ENCODE data around the gene CEBPB. TPM values are rescaled to one million over a fixed set of nuclear protein-coding genes. Genes with fewer than 3 reads are reported as not detected.

The CEBPB gene
- total and polyA plus RNA-seq, 11 donors: 14.7 to 122 (median 53.7) TPM

GRCh38 chr20:50238081-50238800 is 47.6 kb downstream of the CEBPB start:
- peaks cover 0 to 13% (median 0%) of the 10 kb centered on the region in 12 donors for H3K4me1 ChIP-seq
- intact Hi-C loops (cut with DNase I): no loop called here
- WGBS, 4 donors: 74 to 77% (median 76%) methylated on average over 19 of the region's 19 CpGs
- DNase-seq (no peak), ATAC-seq (no peak)
- H3K9me3 ChIP-seq: no peaks in the 10 kb centered on the region
- TF ChIP-seq CTCF (IDR thresholded peaks at IDR 0.05): no peak
- TF ChIP-seq POLR2A (IDR thresholded peaks at IDR 0.05): no peak
- no peak overlapping the region for H3K27ac ChIP-seq
- peaks cover 0 to 3% (median 0%) of the 10 kb centered on the region in 9 donors for H3K27me3 ChIP-seq
- no peak overlapping the region for H3K4me3 ChIP-seq
- H3K36me3 ChIP-seq: no peaks in the 10 kb centered on the region

- ATAC-seq (no peak), DNase-seq (no peak)
- H3K4me3 ChIP-seq: no peak overlapping the region
- intact Hi-C loops (cut with DNase I): no loop called here
- no peak overlapping the region for H3K27ac ChIP-seq
- peaks cover 0 to 3% (median 0%) of the 10 kb centered on the region in 9 donors for H3K27me3 ChIP-seq
- TF ChIP-seq POLR2A (IDR thresholded peaks at IDR 0.05) (no peak), CTCF (IDR thresholded peaks at IDR 0.05) (no peak)
- WGBS, 4 donors: 88 to 92% (median 90%) methylated on average over 9 of the region's 9 CpGs
- no peaks in the 10 kb centered on the region for H3K36me3 ChIP-seq
- H3K9me3 ChIP-seq: no peaks in the 10 kb centered on the region
- peaks cover 0 to 12% (median 0%) of the 10 kb centered on the region in 12 donors for H3K4me1 ChIP-seq
Measured at GRCh38 chr20:50240092-50240491, 49.5 kb downstream of the CEBPB start.

- Histone ChIP-seq H3K9me3 (no peaks in the 10 kb centered on the region), H3K4me1 (peaks cover 0 to 3% (median 0%) of the 10 kb centered on the region in 12 donors), H3K27ac (no peak overlapping the region), H3K36me3 (no peaks in the 10 kb centered on the region), H3K4me3 (no peak overlapping the region), H3K27me3 (peaks cover 0 to 3% (median 0%) of the 10 kb centered on the region in 9 donors)
- DNase-seq: no peak
- WGBS, 4 donors: 93 to 96% (median 95%) methylated on average over 6 of the region's 6 CpGs
- no peak for ATAC-seq
- intact Hi-C loops (cut with DNase I): no loop called here
- no peak for TF ChIP-seq POLR2A (IDR thresholded peaks at IDR 0.05)
- no peak for TF ChIP-seq CTCF (IDR thresholded peaks at IDR 0.05)
Measured at GRCh38 chr20:50242178-50242514, 51.5 kb downstream of the CEBPB start.

Other genes starting within 250 kb of the CEBPB start
- gene SNAI1, start 207.8 kb upstream of the CEBPB start, total RNA-seq: 1 to 10 TPM in 6 of 9 donors, under 1 TPM in 3; 0.37 to 6.7 (median 1.6) TPM
- 1 to 10 TPM in 1 of 2 donors, under 1 TPM in 1; 0.95 to 3.1 TPM for gene SNAI1, start 207.8 kb upstream of the CEBPB start, polyA plus RNA-seq
- gene UBE2V1, start 77.7 kb upstream of the CEBPB start, total RNA-seq: 100 to 1,000 TPM in 1 of 9 donors, 10 to 100 TPM in 8; 54.2 to 105 (median 84.8) TPM
- gene UBE2V1, start 77.7 kb upstream of the CEBPB start, polyA plus RNA-seq: 10 to 100 TPM; 73.0 to 73.9 TPM
- gene PEDS1, start 37.1 kb upstream of the CEBPB start, total RNA-seq: 10 to 100 TPM; 13.7 to 37.4 (median 23.6) TPM
- gene PEDS1, start 37.1 kb upstream of the CEBPB start, polyA plus RNA-seq: 10 to 100 TPM; 28.4 to 35.3 TPM

Measured in heart left ventricle (tissue), 16 donors.